KMS-11 (cell line): ENCODE measurements around the gene CERS6.

Experiments used
- H2AFZ ChIP-seq: fragments of 200-600 bp; sonication (generic); 2 replicates; pipeline ENCODE4 v1.6.1; 2016; ENCODE audit warnings: antibody characterized with exemption, mixed run types, low read depth
- H3K27ac ChIP-seq: fragments of 200-600 bp; sonication (generic); 2 replicates; pipeline ENCODE4 v1.6.1; 2016; ENCODE audit warnings: mild to moderate bottlenecking, mixed run types
- H3K27me3 ChIP-seq: fragments of 200-600 bp; sonication (generic); 2 replicates; pipeline ENCODE4 v1.6.1; 2017; ENCODE audit warnings: mild to moderate bottlenecking, low read depth, mixed run types, moderate library complexity; ENCODE audit not compliant: insufficient read depth
- H3K36me3 ChIP-seq: fragments of 200-600 bp; sonication (generic); 2 replicates; pipeline ENCODE4 v1.6.1; 2017; ENCODE audit warnings: mild to moderate bottlenecking, mixed run types; ENCODE audit not compliant: insufficient read depth
- H3K4me1 ChIP-seq: fragments of 200-600 bp; sonication (generic); 2 replicates; pipeline ENCODE4 v1.6.1; 2016; ENCODE audit warnings: mild to moderate bottlenecking, low read depth, mixed run types; ENCODE audit not compliant: poor library complexity, severe bottlenecking
- H3K4me2 ChIP-seq: fragments of 200-600 bp; sonication (generic); 2 replicates; pipeline ENCODE4 v1.7.0; 2016; ENCODE audit warnings: mild to moderate bottlenecking, mixed run types
- H3K4me3 ChIP-seq: fragments of 200-600 bp; sonication (generic); IDR thresholded peaks from 2 replicates; pipeline ENCODE4 v1.6.1; 2017; ENCODE audit warnings: low read depth, low read length, mixed read lengths; ENCODE audit not compliant: insufficient read depth
- H3K79me2 ChIP-seq: fragments of 200-600 bp; sonication (generic); 2 replicates; pipeline ENCODE4 v1.6.1; 2016; ENCODE audit warnings: low read depth, mixed run types; ENCODE audit not compliant: insufficient read depth
- H3K9ac ChIP-seq: fragments of 200-600 bp; sonication (generic); 2 replicates; pipeline ENCODE4 v1.6.1; 2016; ENCODE audit warnings: mild to moderate bottlenecking, mixed run types
- H4K20me1 ChIP-seq: fragments of 200-600 bp; sonication (generic); 2 replicates; pipeline ENCODE4 v1.6.1; 2016; ENCODE audit warnings: mild to moderate bottlenecking, mixed run types; ENCODE audit not compliant: insufficient read depth
- TF ChIP-seq, protein P1 (sequence below): fragments of 200-600 bp; sonication (generic); conservative IDR thresholded peaks from 2 replicates; pipeline ENCODE4 v1.6.1; 2017; ENCODE audit warnings: low read depth, mild to moderate bottlenecking, antibody characterized with exemption, low read length, moderate library complexity, mixed read lengths

CERS6 gene

GRCh38 chr2:168443818-168444217, 12.3 kb upstream of the CERS6 start:
- H3K4me1 ChIP-seq, result no peaks in the 10 kb centered on the region
- no peak overlapping the region for H3K4me3 ChIP-seq
- no peaks in the 10 kb centered on the region for H3K36me3 ChIP-seq
- H3K27me3 ChIP-seq, result no peaks in the 10 kb centered on the region
- H4K20me1 ChIP-seq, result no peaks in the 10 kb centered on the region
- H3K27ac ChIP-seq, result no peak overlapping the region
- no peak overlapping the region for H2AFZ ChIP-seq
- no peak overlapping the region for H3K4me2 ChIP-seq
- TF ChIP-seq, protein P1, sequence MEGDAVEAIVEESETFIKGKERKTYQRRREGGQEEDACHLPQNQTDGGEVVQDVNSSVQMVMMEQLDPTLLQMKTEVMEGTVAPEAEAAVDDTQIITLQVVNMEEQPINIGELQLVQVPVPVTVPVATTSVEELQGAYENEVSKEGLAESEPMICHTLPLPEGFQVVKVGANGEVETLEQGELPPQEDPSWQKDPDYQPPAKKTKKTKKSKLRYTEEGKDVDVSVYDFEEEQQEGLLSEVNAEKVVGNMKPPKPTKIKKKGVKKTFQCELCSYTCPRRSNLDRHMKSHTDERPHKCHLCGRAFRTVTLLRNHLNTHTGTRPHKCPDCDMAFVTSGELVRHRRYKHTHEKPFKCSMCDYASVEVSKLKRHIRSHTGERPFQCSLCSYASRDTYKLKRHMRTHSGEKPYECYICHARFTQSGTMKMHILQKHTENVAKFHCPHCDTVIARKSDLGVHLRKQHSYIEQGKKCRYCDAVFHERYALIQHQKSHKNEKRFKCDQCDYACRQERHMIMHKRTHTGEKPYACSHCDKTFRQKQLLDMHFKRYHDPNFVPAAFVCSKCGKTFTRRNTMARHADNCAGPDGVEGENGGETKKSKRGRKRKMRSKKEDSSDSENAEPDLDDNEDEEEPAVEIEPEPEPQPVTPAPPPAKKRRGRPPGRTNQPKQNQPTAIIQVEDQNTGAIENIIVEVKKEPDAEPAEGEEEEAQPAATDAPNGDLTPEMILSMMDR, result no peak
- H3K79me2 ChIP-seq, result no peaks in the 10 kb centered on the region
- H3K9ac ChIP-seq, result no peak overlapping the region

DNA sequence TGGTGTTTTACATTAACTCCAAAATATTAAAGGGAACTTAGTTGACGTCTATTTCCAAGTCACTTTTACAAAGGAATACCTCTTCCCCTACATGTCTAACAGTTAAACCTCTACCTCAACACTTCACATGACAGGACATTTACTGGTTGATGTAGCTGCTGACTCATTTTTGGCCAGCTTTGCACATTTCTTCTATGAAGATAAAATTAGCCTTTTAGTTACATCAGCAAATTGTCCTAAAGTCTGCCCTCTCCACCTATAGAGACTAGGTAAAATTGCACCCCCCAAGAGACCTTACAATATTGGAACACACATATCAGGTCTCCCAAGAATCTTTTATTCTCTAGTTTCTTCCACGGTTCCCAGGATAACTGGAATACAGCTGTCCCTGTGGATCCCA, 10.1 kb upstream of the CERS6 start:
- H3K27me3 ChIP-seq, result no peaks in the 10 kb centered on the region
- no peak overlapping the region for H3K4me3 ChIP-seq
- TF ChIP-seq, protein P1, result no peak
- H4K20me1 ChIP-seq, result no peaks in the 10 kb centered on the region
- no peak overlapping the region for H2AFZ ChIP-seq
- no peak overlapping the region for H3K27ac ChIP-seq
- H3K36me3 ChIP-seq, result no peaks in the 10 kb centered on the region
- H3K9ac ChIP-seq, result no peak overlapping the region
- no peaks in the 10 kb centered on the region for H3K79me2 ChIP-seq
- no peaks in the 10 kb centered on the region for H3K4me1 ChIP-seq
- H3K4me2 ChIP-seq, result no peak overlapping the region

DNA sequence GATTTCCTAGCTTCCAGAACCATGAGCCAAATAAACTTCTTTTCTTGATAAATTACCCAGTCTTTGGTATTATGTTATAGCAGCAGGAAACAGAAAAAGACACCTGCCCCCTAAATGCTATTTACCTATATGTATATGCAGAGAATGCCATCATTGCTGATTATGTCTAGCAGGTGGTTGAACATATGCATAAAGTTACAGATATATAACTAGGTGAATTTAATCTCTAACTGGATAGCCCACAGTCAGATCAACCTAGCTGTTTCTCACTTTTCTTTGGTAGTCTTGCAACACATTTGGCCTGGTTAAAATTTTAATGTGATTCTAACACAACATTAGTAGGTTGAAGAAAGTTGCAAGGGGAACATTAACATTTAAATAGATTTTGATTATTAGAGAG, 7.1 kb upstream of the CERS6 start:
- no peak overlapping the region for H3K4me2 ChIP-seq
- H3K9ac ChIP-seq, result no peak overlapping the region
- no peaks in the 10 kb centered on the region for H4K20me1 ChIP-seq
- H3K79me2 ChIP-seq, result no peaks in the 10 kb centered on the region
- H2AFZ ChIP-seq, result no peak overlapping the region
- no peaks in the 10 kb centered on the region for H3K27me3 ChIP-seq
- H3K36me3 ChIP-seq, result no peaks in the 10 kb centered on the region
- H3K4me1 ChIP-seq, result no peaks in the 10 kb centered on the region
- TF ChIP-seq, protein P1, result no peak
- H3K4me3 ChIP-seq, result no peak overlapping the region
- no peak overlapping the region for H3K27ac ChIP-seq

GRCh38 chr2:168449419-168449818, 6.7 kb upstream of the CERS6 start:
- no peak overlapping the region for H3K9ac ChIP-seq
- no peaks in the 10 kb centered on the region for H4K20me1 ChIP-seq
- no peak overlapping the region for H2AFZ ChIP-seq
- H3K27ac ChIP-seq, result no peak overlapping the region
- no peak overlapping the region for H3K4me3 ChIP-seq
- no peaks in the 10 kb centered on the region for H3K79me2 ChIP-seq
- H3K27me3 ChIP-seq, result no peaks in the 10 kb centered on the region
- H3K4me2 ChIP-seq, result no peak overlapping the region
- H3K4me1 ChIP-seq, result no peaks in the 10 kb centered on the region
- no peaks in the 10 kb centered on the region for H3K36me3 ChIP-seq
- TF ChIP-seq, protein P1, result no peak

DNA sequence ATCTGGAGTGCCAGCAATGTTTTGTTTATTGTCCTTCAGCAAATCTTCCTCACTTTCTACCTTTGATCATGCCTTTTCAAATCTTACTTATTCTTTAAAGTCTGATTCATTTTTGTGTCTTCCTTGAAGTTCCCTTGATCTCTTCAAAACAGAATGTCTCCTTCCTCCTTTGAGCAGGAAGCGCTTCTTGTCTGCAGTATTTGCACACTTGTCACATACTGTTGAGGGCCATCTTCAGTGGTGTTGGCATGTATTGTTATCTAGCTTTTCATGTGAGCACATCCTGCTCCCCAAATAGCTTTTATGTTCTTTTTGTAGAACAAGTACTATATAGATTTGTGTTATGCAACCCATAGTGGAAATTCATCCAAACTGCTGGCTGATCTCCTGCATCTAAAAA, 5.9 kb upstream of the CERS6 start:
- no peak overlapping the region for H3K4me2 ChIP-seq
- H3K27me3 ChIP-seq, result no peaks in the 10 kb centered on the region
- TF ChIP-seq, protein P1, result no peak
- no peak overlapping the region for H3K27ac ChIP-seq
- H3K9ac ChIP-seq, result no peak overlapping the region
- no peak overlapping the region for H2AFZ ChIP-seq
- H3K79me2 ChIP-seq, result no peaks in the 10 kb centered on the region
- H3K4me1 ChIP-seq, result peaks cover 7% of the 10 kb centered on the region
- H3K36me3 ChIP-seq, result no peaks in the 10 kb centered on the region
- no peak overlapping the region for H3K4me3 ChIP-seq
- no peaks in the 10 kb centered on the region for H4K20me1 ChIP-seq
